GM19468 (cell line): ENCODE data around the gene DLK2.

Source experiments
- ATAC-seq: cut with Tn5 transposase; IDR thresholded peaks from one replicate; pipeline ENCODE4 v1.9.1; 2021; ENCODE audit warnings: mild to moderate bottlenecking, moderate library complexity, moderate number of reproducible peaks; ENCODE audit not compliant: unreplicated experiment; ENCODE audit errors: extremely low read depth

Gene DLK2

GRCh38 chr6:43457643-43458042 is 2.3 kb upstream of the DLK2 start:
- no peak for ATAC-seq

- ATAC-seq = no peak
Observed at GRCh38 chr6:43454696-43455530, 435 bp downstream of the DLK2 start.

- ATAC-seq = no peak
Observed at GRCh38 chr6:43454290-43454695, 1.1 kb downstream of the DLK2 start.

DNA sequence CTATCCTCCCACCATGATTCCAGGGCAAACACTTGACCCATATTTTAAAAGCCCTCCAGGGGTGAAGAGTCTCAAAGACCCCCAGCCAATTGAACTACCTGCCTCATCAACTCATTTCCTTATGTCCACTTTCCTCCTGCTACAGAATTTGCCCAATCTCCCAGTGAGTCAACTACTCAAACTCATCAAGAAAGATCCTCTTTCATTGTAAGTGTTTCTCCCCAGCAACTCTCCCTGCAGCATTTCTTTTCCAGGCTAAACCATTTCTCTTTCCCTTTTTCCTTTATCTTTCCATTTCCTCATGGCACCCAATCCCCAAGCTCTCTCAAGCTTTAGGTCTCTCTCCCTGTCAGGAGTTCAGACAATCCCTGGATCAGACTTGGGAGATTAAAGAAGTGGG is 1.5 kb downstream of the DLK2 start:
- ATAC-seq = no peak

DNA sequence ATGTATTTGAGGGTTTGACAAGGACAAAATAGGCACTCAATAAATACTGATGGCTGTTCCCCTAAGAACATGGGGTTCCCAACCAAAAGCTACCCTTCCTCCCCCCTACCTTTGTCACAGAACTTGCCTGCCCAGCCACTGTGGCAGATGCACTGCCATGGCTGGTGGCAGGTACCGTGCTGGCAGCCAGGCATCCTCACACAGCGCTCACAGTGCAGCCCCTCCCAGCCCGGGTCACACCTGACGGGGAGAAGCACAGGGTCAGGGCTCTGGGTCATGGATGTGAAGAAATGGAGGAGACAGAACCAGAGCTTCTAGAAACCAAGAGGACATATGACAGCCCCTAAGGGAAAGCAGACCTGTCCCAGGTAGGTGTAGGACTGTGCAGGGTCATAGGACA is 2.5 kb downstream of the DLK2 start:
- no peak for ATAC-seq

DNA sequence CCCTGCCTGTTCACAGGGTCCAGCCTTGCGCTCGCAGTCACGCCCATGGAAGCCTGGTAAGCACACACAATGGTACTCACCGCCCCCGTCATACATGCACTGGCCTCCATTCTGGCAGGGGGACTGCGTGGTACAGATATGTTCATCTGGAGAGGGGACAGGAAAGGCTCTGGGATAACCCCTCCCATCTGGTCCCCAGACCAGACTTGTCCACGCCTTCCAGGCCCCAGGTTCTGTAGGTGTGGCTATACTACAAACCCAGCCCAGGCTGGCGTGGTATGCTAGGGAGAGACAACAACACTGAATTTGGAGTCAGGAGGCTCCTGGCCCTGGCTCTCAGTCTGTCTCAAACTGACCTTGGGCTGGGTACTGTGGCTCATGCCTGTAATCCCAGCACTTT is 3.4 kb downstream of the DLK2 start:
- ATAC-seq = no peak

DNA sequence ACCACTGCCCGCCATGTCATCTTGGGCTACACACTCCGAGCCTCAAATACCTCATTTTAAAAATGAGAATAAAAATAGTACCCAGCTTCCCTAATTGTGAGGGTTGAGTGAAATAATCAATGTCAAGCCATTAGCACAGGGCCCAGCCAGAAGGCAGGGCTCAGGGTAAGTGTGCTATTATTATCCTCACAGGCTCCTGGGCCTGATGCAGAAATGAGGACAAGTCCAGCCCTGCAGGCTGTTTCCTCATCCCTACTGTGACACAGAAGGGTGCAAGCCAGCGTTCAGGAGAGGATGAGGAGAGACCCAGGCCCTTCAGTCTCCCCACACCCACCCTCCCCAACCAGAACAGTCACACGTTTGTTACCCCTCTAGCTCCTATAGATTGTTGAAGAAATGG is 4.0 kb downstream of the DLK2 start:
- no peak for ATAC-seq

GRCh38 chr6:43450699-43451131 is 4.6 kb downstream of the DLK2 start:
- ATAC-seq = no peak

GRCh38 chr6:43448916-43449315 is 6.4 kb downstream of the DLK2 start:
- ATAC-seq = no peak

- no peak for ATAC-seq
Observed at GRCh38 chr6:43447604-43448003, 7.7 kb downstream of the DLK2 start.

DNA sequence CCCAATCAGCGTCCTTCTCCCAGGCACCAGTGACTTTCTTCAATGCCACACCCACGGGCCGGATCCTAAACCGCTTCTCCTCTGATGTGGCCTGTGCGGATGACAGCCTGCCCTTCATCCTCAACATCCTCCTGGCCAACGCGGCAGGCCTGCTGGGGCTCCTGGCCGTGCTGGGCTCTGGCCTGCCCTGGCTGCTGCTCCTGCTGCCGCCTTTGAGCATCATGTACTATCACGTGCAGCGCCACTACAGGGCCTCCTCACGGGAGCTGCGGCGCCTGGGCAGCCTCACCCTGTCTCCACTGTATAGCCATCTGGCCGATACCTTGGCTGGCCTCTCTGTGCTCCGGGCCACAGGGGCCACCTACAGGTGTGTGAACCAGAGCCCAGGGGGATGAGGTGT is 9.8 kb downstream of the DLK2 start:
- no peak for ATAC-seq

DNA sequence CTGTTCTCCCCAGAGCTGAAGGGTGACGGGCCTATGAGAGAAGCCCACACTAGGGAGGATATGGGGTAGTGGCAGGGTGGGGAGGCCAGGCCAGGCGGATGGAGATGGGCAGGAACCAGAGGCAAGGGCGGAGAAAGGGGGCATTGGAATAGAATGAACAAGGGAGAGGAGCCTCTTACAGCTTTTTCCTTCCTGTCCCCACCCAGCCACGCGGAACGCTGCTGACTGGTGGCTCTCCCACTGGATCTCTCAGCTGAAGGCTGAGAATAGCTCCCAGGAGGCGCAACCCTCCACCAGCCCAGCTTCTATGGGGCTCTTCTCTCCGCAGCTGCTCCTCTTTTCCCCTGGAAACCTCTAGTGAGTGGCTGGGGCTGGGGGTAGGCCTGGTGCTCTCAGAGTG is 10.8 kb downstream of the DLK2 start:
- no peak for ATAC-seq

GRCh38 chr6:43444036-43444435 is 11.3 kb downstream of the DLK2 start:
- ATAC-seq = no peak

- ATAC-seq = no peak
Observed at GRCh38 chr6:43442935-43443334, 12.4 kb downstream of the DLK2 start.

GRCh38 chr6:43437700-43438099 is 17.6 kb downstream of the DLK2 start:
- no peak for ATAC-seq

GRCh38 chr6:43436577-43437282 is 18.6 kb downstream of the DLK2 start:
- no peak for ATAC-seq

DNA sequence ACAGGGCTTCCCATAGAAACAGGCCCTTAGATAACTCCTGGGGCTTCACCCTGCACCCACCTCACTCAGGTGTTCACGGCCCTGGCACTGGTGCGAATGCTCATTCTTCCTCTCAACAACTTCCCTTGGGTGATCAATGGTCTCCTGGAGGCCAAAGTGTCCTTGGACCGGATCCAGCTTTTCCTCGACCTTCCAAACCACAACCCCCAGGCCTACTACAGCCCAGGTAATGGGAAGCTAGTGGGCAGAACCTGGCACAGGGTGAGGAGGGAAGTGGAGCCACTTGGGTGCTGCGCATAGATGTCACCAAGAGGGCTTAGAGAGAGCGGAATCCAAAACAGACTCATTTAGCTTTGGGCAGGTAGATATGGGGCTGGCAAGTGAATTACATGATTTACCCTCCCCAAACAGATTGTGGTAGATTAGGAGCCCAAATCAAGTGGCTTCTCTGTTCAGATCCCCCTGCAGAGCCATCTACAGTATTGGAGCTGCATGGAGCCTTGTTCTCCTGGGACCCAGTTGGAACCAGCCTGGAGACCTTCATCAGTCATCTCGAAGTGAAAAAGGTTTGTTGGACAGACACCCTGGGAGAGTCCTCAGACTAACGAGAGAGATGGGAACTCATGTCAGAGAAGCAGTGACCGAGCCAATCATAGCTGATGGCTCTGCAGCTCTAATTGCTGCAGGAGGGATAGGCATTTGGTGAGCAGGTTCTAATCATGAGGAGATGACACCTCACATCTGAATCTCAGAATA is 19.5 kb downstream of the DLK2 start:
- no peak for ATAC-seq

- ATAC-seq = no peak
Observed at GRCh38 chr6:43434943-43435342, 20.4 kb downstream of the DLK2 start.

DNA sequence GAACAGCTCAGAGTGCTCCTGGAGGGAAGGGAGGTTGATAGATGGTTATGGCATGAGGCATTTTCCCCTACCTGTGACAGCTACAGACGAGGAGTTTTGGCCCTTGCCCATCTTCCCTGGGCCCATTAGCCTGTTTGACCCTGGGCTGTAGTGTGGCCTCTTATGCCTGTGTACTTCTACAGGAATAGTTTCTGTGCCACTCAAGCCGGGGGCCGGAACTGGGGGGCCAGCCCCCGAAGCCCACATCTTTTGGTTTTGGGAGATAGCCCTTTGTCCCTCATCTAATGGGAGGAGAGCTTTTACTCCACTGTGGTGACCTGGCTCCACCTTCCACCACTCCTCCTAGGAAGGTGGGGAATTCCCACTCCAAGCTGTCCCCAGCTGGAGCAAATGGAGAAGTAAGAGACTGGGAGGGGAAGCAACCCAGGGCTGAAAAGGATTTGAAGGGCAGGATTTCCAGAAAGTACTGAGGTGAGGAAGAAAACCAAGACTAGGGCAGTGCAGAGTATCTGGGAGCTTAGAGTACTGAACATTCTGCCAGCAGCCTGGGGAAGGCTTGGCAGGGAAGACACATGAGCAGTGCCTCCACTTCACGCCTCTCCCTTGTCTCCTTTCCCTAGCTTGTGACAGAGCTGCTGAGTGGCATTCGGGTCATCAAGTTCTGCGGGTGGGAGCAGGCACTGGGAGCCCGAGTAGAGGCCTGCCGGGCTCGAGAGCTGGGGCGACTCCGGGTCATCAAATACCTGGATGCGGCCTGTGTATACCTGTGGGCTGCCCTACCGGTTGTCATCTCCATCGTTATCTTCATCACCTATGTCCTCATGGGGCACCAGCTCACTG is 21.1 kb downstream of the DLK2 start:
- ATAC-seq = no peak

GRCh38 chr6:43433148-43433547 is 22.2 kb downstream of the DLK2 start:
- ATAC-seq = no peak
